Umbilical cord (tissue), 2 donors: ENCODE data around the gene PMAIP1. TPM values are rescaled to one million over a fixed set of nuclear protein-coding genes. Genes with fewer than 3 reads are reported as not detected.
A peak's percentile ranks its signal among the peaks of the same experiment; 100 is the strongest.
"Not testable (repeated sequence)": the region's sequence is repeated elsewhere in the genome, so short reads cannot be mapped to it uniquely, and the experiment has no call there.

Experiments used
- DNase-seq: peaks from one replicate; pipeline ENCODE4 v3.0.0-alpha.2; 2015; ENCODE audit warnings: low spot score
- total RNA-seq: library from RNA; depleted of rRNA; stranded (reverse); fragments of >200 nt; gene quantifications from one replicate; pipeline ENCODE4 v1.2.3, GENCODE V29; 2014; ENCODE audit warnings: low replicate concordance; ENCODE audit not compliant: insufficient read depth

PMAIP1 gene
- total RNA-seq, result 13.7 TPM

- DNase-seq, result peak; percentile 86
Observed at GRCh38 chr18:59899298-59900221, at the start of gene PMAIP1. TSS of gene PMAIP1 (plus strand) at chr18:59899996. CDS start at chr18:59900178, 182 bp downstream.

- no peak for DNase-seq
Observed at GRCh38 chr18:59851784-59852399, 47.9 kb upstream of the PMAIP1 start.

- no peak for DNase-seq
Observed at GRCh38 chr18:59852548-59852947, 47.2 kb upstream of the PMAIP1 start.

- DNase-seq, result no peak
Observed at GRCh38 chr18:59853380-59853779, 46.4 kb upstream of the PMAIP1 start.

- DNase-seq, result not testable (repeated sequence)
Observed at GRCh38 chr18:59853988-59854387, 45.8 kb upstream of the PMAIP1 start.

GRCh38 chr18:59861009-59861408, 38.8 kb upstream of the PMAIP1 start:
- peak; percentile 65 for DNase-seq

GRCh38 chr18:59861963-59862819, 37.6 kb upstream of the PMAIP1 start:
- DNase-seq, result no peak

- no peak for DNase-seq
Observed at GRCh38 chr18:59865241-59865986, 34.4 kb upstream of the PMAIP1 start.

- no peak for DNase-seq
Observed at GRCh38 chr18:59866551-59867269, 33.1 kb upstream of the PMAIP1 start.

GRCh38 chr18:59867337-59868104, 32.3 kb upstream of the PMAIP1 start:
- no peak for DNase-seq

- DNase-seq, result no peak
Observed at GRCh38 chr18:59870623-59871130, 29.1 kb upstream of the PMAIP1 start.

GRCh38 chr18:59871711-59872362, 28.0 kb upstream of the PMAIP1 start:
- DNase-seq, result no peak

- no peak for DNase-seq
Observed at GRCh38 chr18:59873641-59874040, 26.2 kb upstream of the PMAIP1 start.

- peak; percentile 52 for DNase-seq
Observed at GRCh38 chr18:59874166-59874565, 25.6 kb upstream of the PMAIP1 start.

- no peak for DNase-seq
Observed at GRCh38 chr18:59876310-59876626, 23.5 kb upstream of the PMAIP1 start.

GRCh38 chr18:59877361-59877760, 22.4 kb upstream of the PMAIP1 start:
- DNase-seq, result no peak

GRCh38 chr18:59878644-59879043, 21.2 kb upstream of the PMAIP1 start:
- no peak for DNase-seq

- peak; percentile 65 for DNase-seq
Observed at GRCh38 chr18:59881728-59882656, 17.8 kb upstream of the PMAIP1 start.
